GM19463 (cell line): ENCODE measurements around the gene STX10.
"Not testable (repeated sequence)": the region's sequence is repeated elsewhere in the genome, so short reads cannot be mapped to it uniquely, and the experiment has no call there.

Source experiments
- ATAC-seq: cut with Tn5 transposase; IDR thresholded peaks from one replicate; pipeline ENCODE4 v1.9.1; 2021; ENCODE audit warnings: mild to moderate bottlenecking, moderate library complexity; ENCODE audit not compliant: unreplicated experiment

The STX10 gene

DNA sequence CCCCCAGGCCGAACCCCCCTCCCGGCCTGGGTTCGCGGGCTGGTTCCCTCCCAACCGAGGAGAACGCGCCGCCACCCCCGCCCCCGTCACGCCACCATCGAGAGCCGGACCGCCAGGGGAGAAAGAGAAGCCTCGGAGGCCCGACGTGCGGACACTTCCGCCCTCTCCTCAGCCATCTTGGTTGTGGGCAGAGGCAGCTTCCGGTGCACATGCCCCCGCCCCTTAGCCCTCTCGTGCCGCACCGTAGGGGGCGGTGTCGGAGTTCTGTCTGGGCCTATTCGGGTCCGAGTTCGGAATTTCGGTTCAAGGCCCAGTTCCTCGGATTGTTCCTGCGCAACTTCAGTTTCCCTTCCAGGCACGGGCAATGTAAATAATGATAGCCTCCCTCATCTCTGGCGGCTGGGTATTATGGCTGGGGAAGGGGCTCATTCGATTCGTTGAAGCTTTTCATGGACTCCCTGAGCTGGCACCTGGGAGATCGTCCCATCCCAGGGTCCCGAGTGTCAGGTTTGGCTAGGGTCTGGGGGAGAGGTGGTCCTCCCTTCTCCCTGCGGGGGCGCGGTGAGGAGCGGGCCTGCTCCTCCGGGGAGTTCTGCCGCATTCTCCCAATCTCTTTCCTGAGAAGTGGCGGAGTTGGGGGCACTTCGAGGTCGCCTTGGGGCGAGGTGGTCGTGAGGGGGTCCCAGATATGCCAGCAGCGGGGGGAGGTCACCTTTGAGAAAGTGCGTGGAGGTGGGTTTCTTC, at the start of gene STX10, which contains the start of gene IER2:
Gene STX10, minus strand, starts transcription at position 189 of the 744 bp plus-strand sequence. CDS start 202 bp downstream, outside the sequence.
Gene IER2, plus strand, starts transcription at position 225 of the 744 bp plus-strand sequence. CDS start 2,776 bp downstream, outside the sequence.
- peak; percentile 34 for ATAC-seq

DNA sequence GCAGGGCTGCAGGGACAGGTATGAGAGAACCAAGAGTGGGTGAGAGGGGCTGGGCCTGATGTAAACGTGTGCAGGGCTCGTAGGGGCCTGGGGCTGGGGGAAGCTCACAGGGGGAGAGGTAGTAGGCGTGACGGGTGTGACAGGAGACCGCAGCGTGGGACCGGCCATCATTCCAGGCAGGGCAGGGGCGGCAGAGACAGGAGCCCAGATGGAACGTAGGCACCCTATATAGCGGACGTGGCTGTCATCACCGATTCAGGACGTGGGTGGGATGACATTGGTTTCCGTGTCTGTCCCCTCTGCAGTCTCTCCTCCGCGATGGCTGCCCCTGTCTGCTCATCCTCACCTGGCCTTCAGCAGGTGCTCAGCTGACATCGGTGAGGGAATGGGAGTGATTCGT, 48.5 kb upstream of the STX10 start:
- ATAC-seq, result no peak

DNA sequence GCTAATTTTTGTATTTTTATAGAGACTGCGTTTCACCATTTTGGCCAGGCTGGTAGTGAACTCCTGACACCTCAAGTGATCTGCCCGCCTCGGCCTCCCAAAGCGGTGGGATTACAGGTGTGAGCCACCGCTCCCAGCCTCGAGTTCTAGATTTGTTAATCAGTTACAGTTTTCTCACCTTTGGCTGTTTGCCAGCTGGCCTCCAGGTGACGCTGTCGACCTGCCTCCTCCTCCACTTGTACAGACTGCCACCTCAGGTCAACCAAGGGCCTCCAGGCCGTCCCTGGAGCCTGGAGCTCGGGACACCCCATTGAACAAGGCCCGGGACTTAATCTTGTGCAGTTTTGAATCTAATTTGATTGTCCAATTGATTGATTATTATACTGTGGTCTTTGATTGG, 45.5 kb upstream of the STX10 start:
- no peak for ATAC-seq

DNA sequence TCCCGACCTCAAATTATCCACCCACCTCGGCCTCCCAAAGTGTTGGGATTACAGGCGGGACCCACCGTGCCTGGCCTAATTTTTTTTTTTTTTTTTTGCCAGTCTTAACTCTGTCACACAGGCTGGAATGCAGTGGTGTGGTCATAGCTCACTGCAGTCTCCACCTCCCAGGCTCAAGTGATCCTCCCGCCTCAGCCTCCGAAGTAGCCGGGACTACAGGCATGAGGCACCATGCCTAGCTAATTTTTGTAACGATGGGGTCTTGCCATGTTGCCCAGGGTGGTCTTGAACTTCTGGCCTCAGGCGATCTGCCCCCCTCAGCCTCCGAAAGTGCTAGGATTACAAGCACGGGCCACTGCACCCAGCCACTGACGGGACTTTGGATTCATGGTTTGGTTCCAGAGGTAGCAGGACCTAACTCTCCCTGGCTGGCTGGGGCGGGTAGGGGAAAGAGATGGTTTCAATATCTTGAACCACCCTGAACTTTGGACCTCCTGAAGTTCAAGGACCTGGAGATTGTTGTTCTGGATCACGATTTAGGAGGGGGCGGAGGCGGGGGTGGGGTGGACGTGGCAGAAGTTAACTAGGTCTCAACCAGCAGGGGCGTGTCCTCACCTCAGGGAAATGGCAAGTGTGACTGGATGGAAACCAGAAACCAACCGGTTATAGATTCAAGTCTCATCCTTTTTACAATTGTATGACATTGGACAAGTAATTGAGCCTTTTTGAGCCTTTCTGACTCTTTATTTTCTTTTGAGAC, 40.8 kb upstream of the STX10 start:
- ATAC-seq, result no peak

GRCh38 chr19:13189600-13189999, 39.4 kb upstream of the STX10 start:
- ATAC-seq, result no peak

DNA sequence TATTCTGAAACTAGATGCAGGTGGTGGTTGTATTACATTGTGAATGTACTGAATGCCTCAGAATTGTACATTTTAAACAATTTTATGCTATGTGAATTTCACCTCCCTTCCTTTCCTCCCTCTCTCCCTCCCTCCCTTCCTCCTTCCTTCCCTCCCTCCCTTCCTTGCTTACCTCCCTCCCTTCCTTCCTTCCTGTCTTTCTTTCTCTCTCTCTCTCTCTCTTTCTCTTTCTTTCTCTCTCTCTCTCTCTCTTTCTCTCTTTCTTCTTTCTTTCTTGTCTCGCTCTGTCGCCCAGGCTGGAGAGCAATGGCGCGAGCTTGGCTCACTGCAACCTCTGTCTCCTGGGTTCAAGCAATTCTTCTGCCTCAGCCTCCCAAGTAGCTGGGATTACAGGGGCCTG, 37.2 kb upstream of the STX10 start:
- ATAC-seq, result no peak

- ATAC-seq, result not testable (repeated sequence)
Observed at GRCh38 chr19:13186688-13187087, 36.5 kb upstream of the STX10 start.

DNA sequence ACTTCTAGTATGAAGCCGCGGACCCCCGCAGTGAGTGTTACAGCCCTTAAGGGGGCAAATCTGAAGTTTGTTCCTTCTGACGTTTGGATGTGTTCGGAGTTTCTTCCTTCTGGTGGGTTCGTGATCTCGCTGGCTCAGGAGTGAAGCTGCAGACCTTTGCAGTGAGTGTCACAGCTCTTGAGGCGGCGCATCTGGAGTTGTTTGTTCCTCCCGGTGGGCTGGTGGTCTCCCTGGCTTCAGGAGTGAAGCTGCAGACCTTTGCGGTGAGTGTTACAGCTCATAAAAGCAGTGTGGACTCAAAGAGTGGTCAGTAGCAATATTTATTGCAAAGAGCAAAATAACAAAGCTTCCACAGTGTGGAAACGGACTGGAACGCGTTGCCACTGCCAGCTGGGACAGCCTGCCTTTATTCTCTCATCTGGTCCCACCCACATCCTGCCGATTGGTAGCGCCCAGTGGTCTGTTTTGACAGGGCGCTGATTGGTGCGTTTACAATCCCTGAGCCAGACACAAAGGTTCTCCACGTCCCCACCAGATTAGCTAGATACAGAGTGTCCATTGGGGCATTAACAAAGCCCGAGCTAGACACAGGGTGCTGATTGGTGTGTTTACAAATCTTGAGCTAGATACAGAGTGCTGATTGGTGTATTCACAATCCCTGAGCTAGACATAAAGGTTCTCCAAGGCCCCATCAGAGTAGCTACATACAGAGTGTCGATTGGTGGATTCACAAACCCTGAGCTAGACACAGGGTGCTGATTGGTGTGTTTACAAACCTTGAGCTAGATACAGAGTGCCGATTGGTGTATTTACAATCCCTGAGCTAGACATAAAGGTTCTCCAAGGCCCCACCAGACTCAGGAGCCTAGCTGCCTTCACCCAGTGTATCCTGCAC, 35.8 kb upstream of the STX10 start:
- not testable (repeated sequence) for ATAC-seq

- ATAC-seq, result not testable (repeated sequence)
Observed at GRCh38 chr19:13184926-13185325, 34.8 kb upstream of the STX10 start.

DNA sequence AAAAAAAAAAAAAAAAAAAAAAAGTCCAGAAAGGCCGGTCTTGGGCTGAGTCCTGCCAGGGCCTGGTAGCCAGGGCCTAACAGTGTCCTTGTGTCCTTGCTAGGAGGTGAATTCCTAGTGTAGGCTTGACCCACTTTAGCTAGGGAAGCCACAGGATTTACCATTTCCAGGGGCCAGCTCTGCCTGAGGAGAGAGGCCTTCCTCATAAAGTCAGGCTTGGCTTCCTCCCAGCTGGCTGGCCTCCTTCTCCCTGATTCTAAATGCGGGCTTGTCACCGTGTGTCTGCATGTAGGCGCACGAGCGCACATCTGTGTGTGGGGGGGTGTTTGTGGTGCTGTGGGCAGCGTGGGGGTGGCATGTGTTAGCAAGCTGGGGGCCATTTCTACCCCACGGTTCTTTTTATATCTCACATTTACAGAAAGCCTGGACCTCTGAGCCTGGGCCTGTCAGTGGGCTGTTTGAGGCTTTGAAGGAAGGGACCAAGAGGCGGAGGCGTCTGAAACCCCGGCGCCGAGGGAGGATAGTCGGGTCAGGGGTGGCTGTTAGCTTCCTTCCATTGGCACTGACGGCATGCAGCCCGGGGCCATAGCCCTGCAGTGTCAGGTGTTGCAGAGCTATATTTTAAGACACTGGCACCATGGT, 31.7 kb upstream of the STX10 start:
- peak; percentile 42 for ATAC-seq

DNA sequence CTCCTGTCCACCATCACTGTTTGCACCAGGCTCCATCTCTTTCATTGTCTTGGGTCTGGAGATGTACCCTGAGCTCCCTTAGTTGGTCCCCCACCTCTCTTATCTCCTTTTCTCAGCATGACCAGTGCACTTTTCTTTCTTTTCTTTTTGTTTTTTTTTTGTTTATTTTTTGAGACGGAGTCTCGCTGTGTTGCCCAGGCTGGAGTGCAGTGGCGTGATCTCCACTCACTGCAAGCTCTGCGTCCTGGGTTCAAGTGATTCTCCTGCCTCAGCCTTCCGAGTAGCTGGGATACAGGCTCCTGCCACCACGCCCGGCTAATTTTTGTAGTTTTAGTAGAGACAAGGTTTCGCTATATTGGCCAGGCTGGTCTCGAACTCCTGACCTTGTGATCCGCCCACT, 28.1 kb upstream of the STX10 start:
- ATAC-seq, result not testable (repeated sequence)

GRCh38 chr19:13177584-13177983, 27.4 kb upstream of the STX10 start:
- ATAC-seq, result not testable (repeated sequence)

DNA sequence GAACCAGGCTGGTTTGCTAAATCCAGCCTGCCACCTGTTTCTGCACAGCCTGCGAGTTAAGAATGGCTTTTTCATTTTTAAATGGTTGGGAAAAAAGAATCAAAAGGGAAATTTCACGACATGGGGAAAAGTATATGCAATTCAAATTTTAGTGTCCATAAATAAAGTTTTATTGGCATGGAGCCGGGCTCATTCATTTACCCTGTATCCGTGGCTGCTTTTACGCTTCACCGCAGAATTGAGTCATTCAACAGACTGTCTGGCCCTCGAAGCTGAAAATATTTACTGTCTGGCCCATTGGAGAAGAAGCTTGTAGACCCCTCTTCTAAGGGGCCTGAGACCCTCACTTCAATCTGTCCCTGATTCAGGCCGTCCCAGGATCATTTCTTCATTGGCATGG, 26.2 kb upstream of the STX10 start:
- ATAC-seq, result no peak

DNA sequence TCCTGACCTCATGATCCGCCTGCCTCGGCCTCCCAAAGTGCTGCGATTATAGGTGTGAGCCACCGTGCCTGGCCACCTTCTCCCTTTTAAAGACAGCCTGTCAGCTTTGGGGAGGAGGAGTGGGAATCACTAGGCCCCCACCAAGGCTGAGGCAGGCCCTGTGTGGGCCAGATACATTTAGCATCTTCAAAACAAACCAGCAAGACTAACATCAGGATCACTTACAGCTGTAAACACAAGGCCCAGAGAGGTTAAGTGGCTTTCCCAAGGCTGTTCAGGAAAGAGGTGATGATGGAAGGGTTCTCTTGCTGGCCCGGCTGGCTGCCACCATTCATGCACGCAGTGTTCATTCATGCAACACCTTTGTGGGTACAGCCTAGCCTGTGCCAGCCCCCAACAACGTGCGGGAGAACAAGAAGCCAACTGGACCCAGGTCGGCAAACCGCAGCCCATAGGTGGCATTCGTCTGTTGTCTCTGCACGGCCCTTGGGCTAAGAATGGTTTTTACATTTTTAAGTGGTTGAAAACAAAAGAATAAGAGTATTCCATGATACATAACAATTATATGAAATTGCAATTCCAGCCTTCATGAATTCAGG, 23.1 kb upstream of the STX10 start:
- no peak for ATAC-seq

DNA sequence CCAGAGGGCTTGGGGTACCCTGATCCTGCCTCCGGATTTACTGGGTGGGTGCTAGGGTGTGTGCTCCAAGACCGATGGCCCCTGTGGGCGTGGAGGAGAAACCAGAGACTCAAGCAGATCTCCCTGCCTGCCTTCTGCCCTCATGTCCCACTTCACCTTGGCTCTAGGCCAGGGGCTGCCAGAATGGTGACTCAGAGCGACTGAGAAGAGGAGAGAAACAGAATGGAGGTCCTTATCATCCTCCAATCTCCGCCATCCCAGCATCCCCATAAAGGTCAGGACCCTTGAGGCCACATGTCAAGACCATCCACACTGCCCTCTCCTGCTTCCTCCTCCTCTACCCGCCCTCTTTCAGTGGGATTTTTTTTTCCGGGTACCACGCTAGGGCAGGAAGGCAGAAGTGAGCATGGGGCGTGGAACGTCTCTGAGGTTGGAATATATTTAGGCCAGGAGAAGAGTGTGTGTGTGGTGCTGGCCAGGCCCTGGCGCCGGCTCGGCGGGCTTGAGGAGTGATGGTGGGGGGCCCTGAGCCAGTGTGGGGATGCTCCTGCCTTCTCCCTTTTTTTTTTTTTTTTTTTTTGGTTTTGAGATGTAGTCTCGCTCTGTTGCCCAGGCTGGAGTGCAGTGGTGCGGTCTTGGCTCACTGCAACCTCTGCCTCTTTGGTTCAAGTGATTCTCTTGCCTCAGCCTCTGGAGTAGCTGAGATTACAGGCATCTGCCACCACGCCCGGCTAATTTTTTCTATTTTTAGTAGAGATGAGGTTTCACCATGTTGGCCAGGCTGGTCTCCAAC, 22.4 kb upstream of the STX10 start:
- no peak for ATAC-seq

DNA sequence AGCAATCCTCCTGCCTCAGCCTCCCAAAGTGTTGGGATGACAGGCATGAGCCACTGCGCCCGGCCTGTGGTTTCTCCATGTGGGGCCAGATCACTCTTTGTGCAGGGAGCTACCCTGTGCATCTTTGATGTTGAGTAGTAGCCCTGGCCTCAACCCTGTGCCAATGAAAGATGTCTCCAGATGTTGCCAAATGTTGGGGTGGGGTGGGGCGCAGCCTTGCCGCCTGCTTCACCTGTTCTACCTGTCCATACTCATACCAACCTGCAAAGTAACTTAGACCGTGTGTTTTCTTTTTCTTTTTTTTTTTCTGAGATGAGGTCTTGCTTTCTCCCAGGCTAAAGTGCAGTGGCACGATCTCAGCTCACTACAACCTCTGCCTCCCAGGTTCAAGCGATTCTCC, 21.0 kb upstream of the STX10 start:
- ATAC-seq, result no peak

- ATAC-seq, result no peak
Observed at GRCh38 chr19:13169769-13170168, 19.6 kb upstream of the STX10 start.

DNA sequence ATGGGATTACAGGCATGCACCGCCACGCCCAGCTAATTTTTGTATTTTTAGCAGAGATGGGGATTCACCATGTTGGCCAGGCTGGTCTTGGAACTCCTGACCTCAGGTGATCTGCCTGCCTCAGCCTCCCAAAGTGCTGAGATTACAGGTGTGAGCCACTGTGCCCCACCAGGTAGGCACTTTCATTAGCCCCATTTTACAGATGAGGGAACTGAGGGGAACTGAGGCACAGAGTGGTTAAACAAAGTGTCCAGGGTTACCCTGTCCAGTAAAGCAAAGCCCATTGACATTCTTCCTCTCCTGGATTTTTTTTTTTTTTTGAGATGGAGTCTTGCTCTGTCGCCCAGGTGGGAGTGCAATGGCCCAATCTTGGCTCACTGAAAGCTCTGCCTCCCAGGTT, 16.0 kb upstream of the STX10 start:
- ATAC-seq, result not testable (repeated sequence)
